Liver (tissue), 9 donors: ENCODE measurements around the gene ATP11A. TPM values are rescaled to one million over a fixed set of nuclear protein-coding genes. Genes with fewer than 3 reads are reported as not detected.

ENCODE experiments used
- DNase-seq: peaks from one replicate; pipeline ENCODE4 v3.0.0-alpha.2; 2017; ENCODE audit warnings: low spot score
- H3K27ac ChIP-seq, 2 donors: one replicate each; pipeline ENCODE4 v1.7.0; 2013; ENCODE audit warnings: inconsistent platforms in 2 of 2, low read length in 2 of 2, control low read depth in 1 of 2, low read depth in 1 of 2, mild to moderate bottlenecking in 1 of 2
- H3K27me3 ChIP-seq, 4 donors: one replicate each; pipeline versions ENCODE4 v1.6.1 to v1.7.0; 2013; ENCODE audit warnings: low read length in 3 of 4, inconsistent platforms in 1 of 4, mild to moderate bottlenecking in 1 of 4, moderate library complexity in 1 of 4; ENCODE audit not compliant: control insufficient read depth in 4 of 4, insufficient read depth in 4 of 4
- H3K36me3 ChIP-seq, 4 donors: one replicate each; pipeline versions ENCODE4 v1.6.1 to v1.7.0; 2013; ENCODE audit warnings: low read length in 3 of 4, mild to moderate bottlenecking in 3 of 4, low read depth in 1 of 4, moderate library complexity in 1 of 4; ENCODE audit not compliant: control insufficient read depth in 4 of 4, insufficient read depth in 3 of 4
- H3K4me1 ChIP-seq, 4 donors: one replicate each; pipeline versions ENCODE4 v1.6.1 to v1.7.0; 2013; ENCODE audit warnings: low read length in 3 of 4, mild to moderate bottlenecking in 3 of 4, moderate library complexity in 1 of 4; ENCODE audit not compliant: control insufficient read depth in 4 of 4, insufficient read depth in 4 of 4
- H3K4me3 ChIP-seq, 3 donors: one replicate each; pipeline versions ENCODE4 v1.6.1 to v1.7.0; 2013; ENCODE audit warnings: low read length in 3 of 3, control low read depth in 1 of 3, low read depth in 1 of 3, mild to moderate bottlenecking in 1 of 3
- H3K9ac ChIP-seq, 2 donors: one replicate each; pipeline ENCODE4 v1.7.0; 2013; ENCODE audit warnings: low read length in 2 of 2, mild to moderate bottlenecking in 2 of 2, moderate library complexity in 2 of 2, control low read depth in 1 of 2, low read depth in 1 of 2
- H3K9me3 ChIP-seq, 4 donors: one replicate each; pipeline versions ENCODE4 v1.6.1 to v1.7.0; 2013; ENCODE audit warnings: low read length in 3 of 4; ENCODE audit not compliant: control insufficient read depth in 4 of 4
- EGR1 ChIP-seq, 2 donors: IDR thresholded peaks; 2 replicates each; pipeline ENCODE4 v1.6.1; 2016 to 2018; ENCODE audit warnings: antibody characterized with exemption in 2 of 2, low read depth in 2 of 2
- FOXA1 ChIP-seq: IDR thresholded peaks from 2 replicates; pipeline ENCODE4 v1.6.1; 2016; ENCODE audit warnings: antibody characterized with exemption
- FOXA2 ChIP-seq: IDR thresholded peaks from 2 replicates; pipeline ENCODE4 v1.6.1; 2016; ENCODE audit warnings: antibody characterized with exemption
- GABPA ChIP-seq, 2 donors: IDR thresholded peaks in 1 of 2; conservative IDR thresholded peaks in 1 of 2; 2 replicates each; pipeline ENCODE4 v1.6.1; 2016; ENCODE audit warnings: antibody characterized with exemption in 2 of 2, mild to moderate bottlenecking in 1 of 2, moderate library complexity in 1 of 2
- HNF4A ChIP-seq, 2 donors: conservative IDR thresholded peaks; 2 replicates each; pipeline ENCODE4 v1.6.1; 2016; ENCODE audit warnings: antibody characterized with exemption in 2 of 2, mild to moderate bottlenecking in 2 of 2
- HNF4G ChIP-seq: IDR thresholded peaks from 2 replicates; pipeline ENCODE4 v1.6.1; 2016; ENCODE audit warnings: antibody characterized with exemption
- JUND ChIP-seq, 2 donors: IDR thresholded peaks; 2 replicates each; pipeline ENCODE4 v1.6.1; 2016; ENCODE audit warnings: antibody characterized with exemption in 2 of 2
- NR2F2 ChIP-seq: IDR thresholded peaks from 2 replicates; pipeline ENCODE4 v1.6.1; 2016; ENCODE audit warnings: antibody characterized with exemption
- RAD21 ChIP-seq, 2 donors: IDR thresholded peaks; 2 replicates each; pipeline ENCODE4 v1.6.1; 2016; ENCODE audit warnings: antibody characterized with exemption in 2 of 2, mild to moderate bottlenecking in 2 of 2
- RXRA ChIP-seq, 2 donors: IDR thresholded peaks; 2 replicates each; pipeline ENCODE4 v1.6.1; 2017 to 2018; ENCODE audit warnings: antibody characterized with exemption in 2 of 2, mild to moderate bottlenecking in 1 of 2
- SP1 ChIP-seq: IDR thresholded peaks from 2 replicates; pipeline ENCODE4 v1.6.1; 2018; ENCODE audit warnings: antibody characterized with exemption, mild to moderate bottlenecking
- TAF1 ChIP-seq: conservative IDR thresholded peaks from 2 replicates; pipeline ENCODE4 v1.6.1; 2016; ENCODE audit warnings: antibody characterized with exemption, mild to moderate bottlenecking
- YY1 ChIP-seq: IDR thresholded peaks from 2 replicates; pipeline ENCODE4 v1.6.1; 2016; ENCODE audit warnings: antibody characterized with exemption, mild to moderate bottlenecking
- WGBS: extraction: QIAGEN DNeasy Blood & Tissue Kit; methylation state at CpG from one replicate; pipeline ENCODE4 v1.1.7; 2013; 5-methylcytosine and 5-hydroxymethylcytosine counted together
- polyA plus RNA-seq, 2 donors: library from polyadenylated mRNA; stranded (reverse) in 1 of 2; unstranded in 1 of 2; fragments of 200-250 nt in 1 of 2; fragments of >200 nt in 1 of 2; fragmentation: Nextera tagmentation in 1 of 2; extraction: Ambion mirVana in 1 of 2; gene quantifications; one replicate each; pipeline versions ENCODE4 v1.2.1 to v1.2.3, GENCODE V29; 2013 to 2015
- total RNA-seq, 2 donors: library from RNA; depleted of rRNA; stranded (reverse); fragments of >200 nt; gene quantifications; one replicate each; pipeline ENCODE4 v1.2.3, GENCODE V29; 2014
- TF ChIP-seq, protein P1 (sequence below): fragments of 150-350 bp; IDR thresholded peaks from 2 replicates; pipeline ENCODE4 v1.5.1; 2017; ENCODE audit warnings: improper control_type of control experiment, low read depth, low read length; ENCODE audit not compliant: missing input control
- TF ChIP-seq, protein P2 (sequence below): IDR thresholded peaks from 2 replicates; pipeline ENCODE4 v1.6.1; 2016; ENCODE audit warnings: antibody characterized with exemption
- TF ChIP-seq, protein P3 (sequence below): IDR thresholded peaks from 2 replicates; pipeline ENCODE4 v1.6.1; 2016; ENCODE audit warnings: antibody characterized with exemption
- TF ChIP-seq, protein P4 (sequence below): IDR thresholded peaks from 2 replicates; pipeline ENCODE4 v1.6.1; 2016; ENCODE audit warnings: antibody characterized with exemption
- TF ChIP-seq, protein P5 (sequence below): IDR thresholded peaks from 2 replicates; pipeline ENCODE4 v1.6.1; 2016; ENCODE audit warnings: antibody characterized with exemption, mild to moderate bottlenecking
- donor health status: healthy.
- donor health status: healthy.
- donor health status: healthy.
- donor health status: healthy.
- donor health status: healthy.

Gene ATP11A
- total and polyA plus RNA-seq, 4 donors: 8.7 to 27.9 (median 13.8) TPM

DNA sequence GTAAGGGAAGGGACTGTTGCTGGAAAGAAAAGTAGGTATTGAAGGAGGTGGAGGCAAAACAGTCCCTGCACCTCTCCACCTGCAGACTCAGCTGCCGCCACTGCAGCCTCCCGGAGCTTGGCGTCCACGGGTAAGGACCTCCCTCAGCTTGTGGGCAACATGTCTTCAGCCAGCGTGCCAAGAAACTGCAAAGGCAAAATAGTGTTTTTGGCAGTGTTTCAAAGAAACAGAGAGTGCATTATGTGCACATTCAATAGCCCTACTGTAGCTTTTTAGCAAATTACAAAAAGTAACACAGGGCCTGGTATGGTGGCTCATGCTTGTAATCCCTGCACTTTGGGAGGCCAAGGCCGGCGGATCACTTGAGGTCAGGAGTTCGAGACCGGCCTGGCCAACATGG lies 57.4 kb downstream of the ATP11A start (continued):
- TF ChIP-seq, protein P1, sequence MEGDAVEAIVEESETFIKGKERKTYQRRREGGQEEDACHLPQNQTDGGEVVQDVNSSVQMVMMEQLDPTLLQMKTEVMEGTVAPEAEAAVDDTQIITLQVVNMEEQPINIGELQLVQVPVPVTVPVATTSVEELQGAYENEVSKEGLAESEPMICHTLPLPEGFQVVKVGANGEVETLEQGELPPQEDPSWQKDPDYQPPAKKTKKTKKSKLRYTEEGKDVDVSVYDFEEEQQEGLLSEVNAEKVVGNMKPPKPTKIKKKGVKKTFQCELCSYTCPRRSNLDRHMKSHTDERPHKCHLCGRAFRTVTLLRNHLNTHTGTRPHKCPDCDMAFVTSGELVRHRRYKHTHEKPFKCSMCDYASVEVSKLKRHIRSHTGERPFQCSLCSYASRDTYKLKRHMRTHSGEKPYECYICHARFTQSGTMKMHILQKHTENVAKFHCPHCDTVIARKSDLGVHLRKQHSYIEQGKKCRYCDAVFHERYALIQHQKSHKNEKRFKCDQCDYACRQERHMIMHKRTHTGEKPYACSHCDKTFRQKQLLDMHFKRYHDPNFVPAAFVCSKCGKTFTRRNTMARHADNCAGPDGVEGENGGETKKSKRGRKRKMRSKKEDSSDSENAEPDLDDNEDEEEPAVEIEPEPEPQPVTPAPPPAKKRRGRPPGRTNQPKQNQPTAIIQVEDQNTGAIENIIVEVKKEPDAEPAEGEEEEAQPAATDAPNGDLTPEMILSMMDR: no peak
- TF ChIP-seq TAF1: no peak
- TF ChIP-seq, protein P2, sequence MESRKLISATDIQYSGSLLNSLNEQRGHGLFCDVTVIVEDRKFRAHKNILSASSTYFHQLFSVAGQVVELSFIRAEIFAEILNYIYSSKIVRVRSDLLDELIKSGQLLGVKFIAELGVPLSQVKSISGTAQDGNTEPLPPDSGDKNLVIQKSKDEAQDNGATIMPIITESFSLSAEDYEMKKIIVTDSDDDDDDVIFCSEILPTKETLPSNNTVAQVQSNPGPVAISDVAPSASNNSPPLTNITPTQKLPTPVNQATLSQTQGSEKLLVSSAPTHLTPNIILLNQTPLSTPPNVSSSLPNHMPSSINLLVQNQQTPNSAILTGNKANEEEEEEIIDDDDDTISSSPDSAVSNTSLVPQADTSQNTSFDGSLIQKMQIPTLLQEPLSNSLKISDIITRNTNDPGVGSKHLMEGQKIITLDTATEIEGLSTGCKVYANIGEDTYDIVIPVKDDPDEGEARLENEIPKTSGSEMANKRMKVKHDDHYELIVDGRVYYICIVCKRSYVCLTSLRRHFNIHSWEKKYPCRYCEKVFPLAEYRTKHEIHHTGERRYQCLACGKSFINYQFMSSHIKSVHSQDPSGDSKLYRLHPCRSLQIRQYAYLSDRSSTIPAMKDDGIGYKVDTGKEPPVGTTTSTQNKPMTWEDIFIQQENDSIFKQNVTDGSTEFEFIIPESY: no peak

DNA sequence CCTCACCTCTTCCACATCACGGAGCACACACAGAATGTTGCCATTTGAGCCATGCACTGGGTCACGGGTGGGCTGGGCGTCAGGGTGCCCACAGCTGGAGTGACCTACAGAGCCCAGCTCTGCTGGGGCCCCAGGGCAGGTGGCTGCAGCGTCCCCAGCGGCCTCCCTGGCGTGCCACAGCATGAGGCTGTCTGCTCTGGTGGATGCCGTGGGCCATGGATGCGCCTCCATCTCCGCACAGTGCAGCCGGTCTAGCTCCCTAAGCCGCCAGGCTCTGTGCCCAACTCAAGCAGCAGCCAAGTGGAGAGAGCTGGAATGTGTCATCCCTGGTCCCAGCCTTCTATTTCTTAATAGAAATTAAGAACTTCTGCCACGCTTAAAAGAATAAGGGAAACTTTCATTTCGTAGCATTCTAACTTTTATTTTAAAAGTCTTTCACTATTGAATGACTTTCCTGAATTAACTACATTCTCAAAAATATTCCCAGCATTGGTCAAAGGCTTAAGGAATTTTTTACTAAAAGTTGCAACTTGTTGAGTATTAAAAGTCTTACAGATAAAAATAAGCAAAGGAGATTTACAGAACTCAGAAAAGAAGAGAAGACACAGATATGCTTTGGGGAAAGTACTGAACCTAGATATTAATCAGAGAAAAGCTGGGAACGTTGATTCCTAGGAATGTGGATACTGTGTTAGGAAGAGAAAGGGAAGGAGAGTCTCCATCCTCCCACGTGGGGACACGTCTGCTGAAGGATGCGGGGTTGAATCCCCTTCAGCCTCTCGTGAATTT lies 59.3 kb downstream of the ATP11A start:
- Histone ChIP-seq H3K4me3 (no peak overlapping the region), H3K9ac (no peak overlapping the region), H3K4me1 (no peaks in the 10 kb centered on the region), H3K36me3 (no peaks in the 10 kb centered on the region), H3K27ac (no peak overlapping the region), H3K9me3 (no peaks in the 10 kb centered on the region), H3K27me3 (no peaks in the 10 kb centered on the region)
- 87% methylated on average over 18 of the region's 18 CpGs for WGBS
- no peak for DNase-seq
- TF ChIP-seq, protein P2: no peak
- TF ChIP-seq TAF1 (no peak), YY1 (no peak), HNF4G (no peak), NR2F2 (no peak), SP1 (no peak), GABPA (IDR thresholded peaks at IDR 0.05 in 1 of 2, conservative IDR thresholded peaks at IDR 0.05 in 1 of 2) (no peak), RXRA (IDR thresholded peaks at IDR 0.05) (no peak), FOXA1 (no peak), JUND (IDR thresholded peaks at IDR 0.05) (no peak), RAD21 (IDR thresholded peaks at IDR 0.05) (no peak), EGR1 (IDR thresholded peaks at IDR 0.05; ENCODE audit: low read depth in 2 of 2) (no peak), FOXA2 (no peak), HNF4A (conservative IDR thresholded peaks at IDR 0.05) (no peak)
- TF ChIP-seq, protein P1: no peak
- TF ChIP-seq, protein P3, sequence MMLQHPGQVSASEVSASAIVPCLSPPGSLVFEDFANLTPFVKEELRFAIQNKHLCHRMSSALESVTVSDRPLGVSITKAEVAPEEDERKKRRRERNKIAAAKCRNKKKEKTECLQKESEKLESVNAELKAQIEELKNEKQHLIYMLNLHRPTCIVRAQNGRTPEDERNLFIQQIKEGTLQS: no peak
- TF ChIP-seq, protein P4, sequence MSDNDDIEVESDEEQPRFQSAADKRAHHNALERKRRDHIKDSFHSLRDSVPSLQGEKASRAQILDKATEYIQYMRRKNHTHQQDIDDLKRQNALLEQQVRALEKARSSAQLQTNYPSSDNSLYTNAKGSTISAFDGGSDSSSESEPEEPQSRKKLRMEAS: no peak
- TF ChIP-seq, protein P5, sequence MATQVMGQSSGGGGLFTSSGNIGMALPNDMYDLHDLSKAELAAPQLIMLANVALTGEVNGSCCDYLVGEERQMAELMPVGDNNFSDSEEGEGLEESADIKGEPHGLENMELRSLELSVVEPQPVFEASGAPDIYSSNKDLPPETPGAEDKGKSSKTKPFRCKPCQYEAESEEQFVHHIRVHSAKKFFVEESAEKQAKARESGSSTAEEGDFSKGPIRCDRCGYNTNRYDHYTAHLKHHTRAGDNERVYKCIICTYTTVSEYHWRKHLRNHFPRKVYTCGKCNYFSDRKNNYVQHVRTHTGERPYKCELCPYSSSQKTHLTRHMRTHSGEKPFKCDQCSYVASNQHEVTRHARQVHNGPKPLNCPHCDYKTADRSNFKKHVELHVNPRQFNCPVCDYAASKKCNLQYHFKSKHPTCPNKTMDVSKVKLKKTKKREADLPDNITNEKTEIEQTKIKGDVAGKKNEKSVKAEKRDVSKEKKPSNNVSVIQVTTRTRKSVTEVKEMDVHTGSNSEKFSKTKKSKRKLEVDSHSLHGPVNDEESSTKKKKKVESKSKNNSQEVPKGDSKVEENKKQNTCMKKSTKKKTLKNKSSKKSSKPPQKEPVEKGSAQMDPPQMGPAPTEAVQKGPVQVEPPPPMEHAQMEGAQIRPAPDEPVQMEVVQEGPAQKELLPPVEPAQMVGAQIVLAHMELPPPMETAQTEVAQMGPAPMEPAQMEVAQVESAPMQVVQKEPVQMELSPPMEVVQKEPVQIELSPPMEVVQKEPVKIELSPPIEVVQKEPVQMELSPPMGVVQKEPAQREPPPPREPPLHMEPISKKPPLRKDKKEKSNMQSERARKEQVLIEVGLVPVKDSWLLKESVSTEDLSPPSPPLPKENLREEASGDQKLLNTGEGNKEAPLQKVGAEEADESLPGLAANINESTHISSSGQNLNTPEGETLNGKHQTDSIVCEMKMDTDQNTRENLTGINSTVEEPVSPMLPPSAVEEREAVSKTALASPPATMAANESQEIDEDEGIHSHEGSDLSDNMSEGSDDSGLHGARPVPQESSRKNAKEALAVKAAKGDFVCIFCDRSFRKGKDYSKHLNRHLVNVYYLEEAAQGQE: no peak
